Measurements from ENCODE around the gene ANGEL2.
"Not testable (repeated sequence)": the region's sequence is repeated elsewhere in the genome, so short reads cannot be mapped to it uniquely, and the experiment has no call there.

ANGEL2 gene

DNA sequence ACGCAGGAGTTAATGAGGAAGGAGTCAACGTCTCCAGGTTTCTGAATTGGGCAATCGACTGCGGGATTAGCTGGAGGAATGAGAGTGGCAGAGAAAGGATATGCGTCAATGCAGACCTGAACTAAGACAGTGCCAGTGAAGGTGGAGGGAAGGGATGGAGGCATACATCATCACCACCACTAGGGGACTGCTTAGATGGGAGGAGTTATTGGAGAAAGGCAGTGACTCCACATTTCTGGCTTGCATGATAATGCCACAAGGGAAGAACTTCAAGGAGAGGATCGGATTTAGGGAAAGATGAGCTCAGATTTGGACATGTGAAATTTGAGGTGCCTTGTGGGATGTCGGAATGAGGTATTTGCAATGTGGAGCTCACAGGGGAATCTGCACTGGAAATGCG, 47.9 kb downstream of the ANGEL2 start:
- H3K4me3 ChIP-seq (ENCODE audit: low read depth, low read length) = no peak overlapping the region
- peak; percentile 64 for DNase-seq (ENCODE audit: low read depth)
- peak; percentile 73 for TF ChIP-seq CTCF (conservative IDR thresholded peaks at IDR 0.05; ENCODE audit: low read depth, low read length)

GRCh38 chr1:212966616-212967015, 49.1 kb downstream of the ANGEL2 start:
- no peak for DNase-seq (ENCODE audit: low read depth)
- TF ChIP-seq CTCF (conservative IDR thresholded peaks at IDR 0.05; ENCODE audit: low read depth, low read length) = no peak
- no peak overlapping the region for H3K4me3 ChIP-seq (ENCODE audit: low read depth, low read length)

- not testable (repeated sequence) for DNase-seq (ENCODE audit: low read depth); H3K4me3 ChIP-seq (ENCODE audit: low read depth, low read length)
These were observed 50.7 kb downstream of the ANGEL2 start for GRCh38 chr1:212964993-212965392.

- no peak overlapping the region for H3K4me3 ChIP-seq (ENCODE audit: low read depth, low read length)
- DNase-seq (ENCODE audit: low read depth) = no peak
- TF ChIP-seq CTCF (conservative IDR thresholded peaks at IDR 0.05; ENCODE audit: low read depth, low read length) = no peak
These were observed 51.6 kb downstream of the ANGEL2 start for GRCh38 chr1:212964102-212964501.

DNA sequence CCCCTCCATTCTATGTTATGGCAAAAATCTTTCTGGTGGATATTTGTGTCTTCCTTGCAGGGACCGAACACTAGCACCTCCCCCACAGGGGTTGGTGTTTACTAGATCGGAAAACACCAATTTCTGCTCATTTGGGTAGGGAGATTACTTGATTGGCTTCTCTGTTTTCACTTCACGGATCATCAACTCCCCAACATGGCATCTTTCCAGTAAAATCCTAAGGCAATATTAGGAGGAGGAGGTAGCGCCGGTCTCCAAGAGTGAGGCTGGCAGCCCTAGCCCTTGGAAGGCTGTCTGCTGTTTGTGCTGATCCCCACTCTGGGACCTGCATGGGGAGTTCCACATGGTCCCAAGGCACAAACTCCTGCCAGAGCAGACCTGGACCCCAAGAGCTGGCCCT, 53.2 kb downstream of the ANGEL2 start:
- TF ChIP-seq CTCF (conservative IDR thresholded peaks at IDR 0.05; ENCODE audit: low read depth, low read length) = no peak
- no peak overlapping the region for H3K4me3 ChIP-seq (ENCODE audit: low read depth, low read length)
- no peak for DNase-seq (ENCODE audit: low read depth)

DNA sequence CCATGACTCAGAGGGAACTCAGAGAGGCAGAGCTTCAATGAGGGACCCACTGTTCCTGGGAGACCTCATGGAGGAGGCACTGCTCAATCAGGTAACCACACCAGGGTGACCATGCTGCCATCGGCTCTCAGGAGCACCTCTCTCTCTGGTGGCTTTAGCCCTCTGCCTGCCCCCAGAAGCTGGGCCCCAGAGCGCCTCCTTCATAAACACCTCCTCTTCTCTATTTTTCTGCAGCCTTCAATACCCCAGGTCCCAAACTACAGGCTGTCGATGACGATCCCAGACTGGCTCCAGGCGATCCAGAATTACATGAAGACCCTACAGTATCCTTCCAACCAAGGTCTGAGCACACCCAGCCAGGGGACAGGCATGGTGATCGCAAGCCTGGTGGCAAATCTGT, 54.7 kb downstream of the ANGEL2 start:
- no peak overlapping the region for H3K4me3 ChIP-seq (ENCODE audit: low read depth, low read length)
- TF ChIP-seq CTCF (conservative IDR thresholded peaks at IDR 0.05; ENCODE audit: low read depth, low read length) = no peak
- DNase-seq (ENCODE audit: low read depth) = no peak

GRCh38 chr1:212959266-212960220, 56.1 kb downstream of the ANGEL2 start:
- DNase-seq (ENCODE audit: low read depth) = no peak
- TF ChIP-seq CTCF (conservative IDR thresholded peaks at IDR 0.05; ENCODE audit: low read depth, low read length) = no peak
- H3K4me3 ChIP-seq (ENCODE audit: low read depth, low read length) = no peak overlapping the region

All from choroid plexus epithelial cell (primary cell).